Mucosa of stomach (tissue), 1 donor: ENCODE data around the gene NF2.

Experiments used
- H3K27me3 ChIP-seq: one replicate; pipeline ENCODE4 v1.7.0; 2013; ENCODE audit warnings: mild to moderate bottlenecking, low read length; ENCODE audit not compliant: control insufficient read depth, insufficient read depth
- H3K36me3 ChIP-seq: one replicate; pipeline ENCODE4 v1.7.0; 2013; ENCODE audit warnings: low read length; ENCODE audit not compliant: control insufficient read depth, insufficient read depth
- H3K4me1 ChIP-seq: one replicate; pipeline ENCODE4 v1.7.0; 2013; ENCODE audit warnings: mild to moderate bottlenecking, low read length; ENCODE audit not compliant: control insufficient read depth, insufficient read depth
- H3K4me3 ChIP-seq: one replicate; pipeline ENCODE4 v1.7.0; 2013; ENCODE audit warnings: low read length
- H3K9ac ChIP-seq: one replicate; pipeline ENCODE4 v1.7.0; 2013; ENCODE audit warnings: mild to moderate bottlenecking, low read length, moderate library complexity
- H3K9me3 ChIP-seq: one replicate; pipeline ENCODE4 v1.7.0; 2013; ENCODE audit warnings: mild to moderate bottlenecking, low read length, moderate library complexity; ENCODE audit not compliant: control insufficient read depth
- donor health status: Pancreatic carcinoma.

NF2 gene

GRCh38 chr22:29637181-29637580, 33.7 kb downstream of the NF2 start:
- Histone ChIP-seq H3K4me1 (no peaks in the 10 kb centered on the region), H3K9ac (no peak overlapping the region)

GRCh38 chr22:29638678-29639077, 35.2 kb downstream of the NF2 start:
- Histone ChIP-seq H3K4me1 (no peaks in the 10 kb centered on the region), H3K9ac (no peak overlapping the region), H3K27me3 (no peaks in the 10 kb centered on the region), H3K4me3 (no peak overlapping the region), H3K36me3 (peaks cover 5% of the 10 kb centered on the region), H3K9me3 (no peaks in the 10 kb centered on the region)

More at GRCh38 chr22:29637181-29637580, 33.7 kb downstream of the NF2 start:
- no peak overlapping the region for H3K4me3 ChIP-seq
- H3K36me3 ChIP-seq, result peaks cover 5% of the 10 kb centered on the region
- no peaks in the 10 kb centered on the region for H3K27me3 ChIP-seq
- H3K9me3 ChIP-seq, result no peaks in the 10 kb centered on the region

GRCh38 chr22:29639096-29639495, 35.7 kb downstream of the NF2 start:
- Histone ChIP-seq H3K4me3 (no peak overlapping the region), H3K4me1 (no peaks in the 10 kb centered on the region), H3K36me3 (peaks cover 5% of the 10 kb centered on the region), H3K9me3 (no peaks in the 10 kb centered on the region), H3K27me3 (no peaks in the 10 kb centered on the region), H3K9ac (no peak overlapping the region)

- Histone ChIP-seq H3K4me1 (no peaks in the 10 kb centered on the region), H3K27me3 (no peaks in the 10 kb centered on the region), H3K9me3 (no peaks in the 10 kb centered on the region), H3K36me3 (peaks cover 5% of the 10 kb centered on the region), H3K9ac (no peak overlapping the region), H3K4me3 (no peak overlapping the region)
These were observed 37.7 kb downstream of the NF2 start for GRCh38 chr22:29641042-29641699.

- Histone ChIP-seq H3K9me3 (no peaks in the 10 kb centered on the region), H3K27me3 (no peaks in the 10 kb centered on the region), H3K4me1 (no peaks in the 10 kb centered on the region), H3K4me3 (no peak overlapping the region), H3K36me3 (peaks cover 5% of the 10 kb centered on the region), H3K9ac (no peak overlapping the region)
These were observed 38.4 kb downstream of the NF2 start for GRCh38 chr22:29641700-29642330.

GRCh38 chr22:29642694-29643093, 39.3 kb downstream of the NF2 start:
- H3K9me3 ChIP-seq, result no peaks in the 10 kb centered on the region
- H3K4me3 ChIP-seq, result no peak overlapping the region
- no peaks in the 10 kb centered on the region for H3K4me1 ChIP-seq
- H3K9ac ChIP-seq, result no peak overlapping the region
- peaks cover 5% of the 10 kb centered on the region for H3K36me3 ChIP-seq
- H3K27me3 ChIP-seq, result no peaks in the 10 kb centered on the region

- no peaks in the 10 kb centered on the region for H3K27me3 ChIP-seq
- H3K4me3 ChIP-seq, result no peak overlapping the region
- no peaks in the 10 kb centered on the region for H3K9me3 ChIP-seq
- H3K36me3 ChIP-seq, result no peaks in the 10 kb centered on the region
- no peak overlapping the region for H3K9ac ChIP-seq
- no peaks in the 10 kb centered on the region for H3K4me1 ChIP-seq
These were observed 44.7 kb downstream of the NF2 start for GRCh38 chr22:29647954-29648737.

- no peaks in the 10 kb centered on the region for H3K27me3 ChIP-seq
- no peak overlapping the region for H3K9ac ChIP-seq
- H3K4me3 ChIP-seq, result no peak overlapping the region
- no peaks in the 10 kb centered on the region for H3K4me1 ChIP-seq
- no peaks in the 10 kb centered on the region for H3K9me3 ChIP-seq
- no peaks in the 10 kb centered on the region for H3K36me3 ChIP-seq
These were observed 46.9 kb downstream of the NF2 start for GRCh38 chr22:29650370-29650769.

- H3K36me3 ChIP-seq, result no peaks in the 10 kb centered on the region
- no peaks in the 10 kb centered on the region for H3K9me3 ChIP-seq
- no peaks in the 10 kb centered on the region for H3K27me3 ChIP-seq
- no peak overlapping the region for H3K4me3 ChIP-seq
- H3K4me1 ChIP-seq, result no peaks in the 10 kb centered on the region
- H3K9ac ChIP-seq, result no peak overlapping the region
These were observed 48.2 kb downstream of the NF2 start for GRCh38 chr22:29651652-29652051.

GRCh38 chr22:29654420-29654819, 51.0 kb downstream of the NF2 start:
- Histone ChIP-seq H3K27me3 (no peaks in the 10 kb centered on the region), H3K4me1 (no peaks in the 10 kb centered on the region), H3K4me3 (no peak overlapping the region), H3K9ac (no peak overlapping the region), H3K36me3 (no peaks in the 10 kb centered on the region), H3K9me3 (no peaks in the 10 kb centered on the region)

GRCh38 chr22:29654882-29655281, 51.4 kb downstream of the NF2 start:
- H3K27me3 ChIP-seq, result no peaks in the 10 kb centered on the region
- no peaks in the 10 kb centered on the region for H3K4me1 ChIP-seq
- H3K9ac ChIP-seq, result no peak overlapping the region
- H3K4me3 ChIP-seq, result no peak overlapping the region
- H3K9me3 ChIP-seq, result no peaks in the 10 kb centered on the region
- no peaks in the 10 kb centered on the region for H3K36me3 ChIP-seq

- no peaks in the 10 kb centered on the region for H3K27me3 ChIP-seq
- no peaks in the 10 kb centered on the region for H3K4me1 ChIP-seq
- H3K4me3 ChIP-seq, result no peak overlapping the region
- H3K9me3 ChIP-seq, result no peaks in the 10 kb centered on the region
- no peak overlapping the region for H3K9ac ChIP-seq
- H3K36me3 ChIP-seq, result no peaks in the 10 kb centered on the region
These were observed 54.7 kb downstream of the NF2 start for GRCh38 chr22:29658176-29658575.
